22Rv1 (cell line): ENCODE data around the gene VPS35.

Source experiments
- ZFX ChIP-seq: fragments of 450-650 bp; IDR thresholded peaks from 2 replicates; pipeline ENCODE4 v1.6.1; 2017; ENCODE audit warnings: antibody characterized with exemption, borderline replicate concordance
- TF ChIP-seq, protein P1 (sequence below): fragments of 450-650 bp; IDR thresholded peaks from 2 replicates; pipeline ENCODE4 v1.5.1; 2017; ENCODE audit warnings: mild to moderate bottlenecking

DNA sequence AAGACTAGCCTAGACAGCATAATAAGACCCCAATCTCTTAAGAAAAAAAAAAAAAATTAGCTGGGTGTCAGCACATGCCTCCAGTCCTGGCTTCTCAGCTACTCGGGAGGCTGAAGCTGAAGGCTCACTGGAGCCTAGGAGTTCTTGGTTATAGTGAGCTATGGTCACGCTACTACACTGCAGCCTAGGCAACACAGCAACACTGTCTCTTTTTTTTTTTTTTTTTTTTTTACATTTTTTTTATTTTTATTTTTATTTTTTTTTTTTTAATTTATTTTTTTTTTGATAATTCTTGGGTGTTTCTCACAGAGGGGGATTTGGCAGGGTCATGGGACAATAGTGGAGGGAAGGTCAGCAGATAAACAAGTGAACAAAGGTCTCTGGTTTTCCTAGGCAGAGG is 4.6 kb upstream of the VPS35 start:
- TF ChIP-seq, protein P1, sequence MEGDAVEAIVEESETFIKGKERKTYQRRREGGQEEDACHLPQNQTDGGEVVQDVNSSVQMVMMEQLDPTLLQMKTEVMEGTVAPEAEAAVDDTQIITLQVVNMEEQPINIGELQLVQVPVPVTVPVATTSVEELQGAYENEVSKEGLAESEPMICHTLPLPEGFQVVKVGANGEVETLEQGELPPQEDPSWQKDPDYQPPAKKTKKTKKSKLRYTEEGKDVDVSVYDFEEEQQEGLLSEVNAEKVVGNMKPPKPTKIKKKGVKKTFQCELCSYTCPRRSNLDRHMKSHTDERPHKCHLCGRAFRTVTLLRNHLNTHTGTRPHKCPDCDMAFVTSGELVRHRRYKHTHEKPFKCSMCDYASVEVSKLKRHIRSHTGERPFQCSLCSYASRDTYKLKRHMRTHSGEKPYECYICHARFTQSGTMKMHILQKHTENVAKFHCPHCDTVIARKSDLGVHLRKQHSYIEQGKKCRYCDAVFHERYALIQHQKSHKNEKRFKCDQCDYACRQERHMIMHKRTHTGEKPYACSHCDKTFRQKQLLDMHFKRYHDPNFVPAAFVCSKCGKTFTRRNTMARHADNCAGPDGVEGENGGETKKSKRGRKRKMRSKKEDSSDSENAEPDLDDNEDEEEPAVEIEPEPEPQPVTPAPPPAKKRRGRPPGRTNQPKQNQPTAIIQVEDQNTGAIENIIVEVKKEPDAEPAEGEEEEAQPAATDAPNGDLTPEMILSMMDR: no peak
- TF ChIP-seq ZFX: no peak
